HG03520 (cell line): ENCODE data around the gene SEMA5B.

Experiments
- ATAC-seq: cut with Tn5 transposase; IDR thresholded peaks from one replicate; pipeline ENCODE4 v1.9.1; 2021; ENCODE audit warnings: mild to moderate bottlenecking, moderate library complexity; ENCODE audit not compliant: unreplicated experiment

The SEMA5B gene

DNA sequence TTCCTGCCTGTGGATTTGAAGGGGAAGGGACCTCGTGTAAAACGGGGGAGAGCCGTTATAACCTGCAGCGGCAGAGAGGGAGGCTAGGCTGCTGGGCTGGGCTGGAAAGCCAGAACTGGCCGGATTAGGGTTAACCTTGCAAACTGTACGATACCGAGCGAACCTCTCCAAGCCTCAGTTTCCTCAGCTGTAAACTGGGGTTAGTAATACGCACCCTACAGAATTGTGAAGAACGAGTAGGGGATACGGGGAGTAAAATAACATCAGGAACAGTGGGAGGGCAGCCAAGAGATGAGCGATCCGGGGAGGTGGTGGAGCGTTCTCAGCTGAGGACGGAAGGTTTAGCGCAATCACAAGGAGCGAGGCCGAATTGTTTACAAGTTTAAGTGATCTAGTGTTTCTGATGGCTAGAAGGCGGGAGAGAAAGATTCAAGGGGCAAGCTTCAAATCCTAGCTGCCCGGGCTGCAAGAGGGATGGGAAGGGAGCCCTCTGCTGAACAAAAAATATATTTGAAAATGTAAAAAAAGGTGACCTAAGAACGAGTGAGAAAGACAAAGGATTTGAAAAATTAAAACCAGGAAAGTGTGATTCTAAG is 768 bp upstream of the SEMA5B start:
- ATAC-seq: no peak

DNA sequence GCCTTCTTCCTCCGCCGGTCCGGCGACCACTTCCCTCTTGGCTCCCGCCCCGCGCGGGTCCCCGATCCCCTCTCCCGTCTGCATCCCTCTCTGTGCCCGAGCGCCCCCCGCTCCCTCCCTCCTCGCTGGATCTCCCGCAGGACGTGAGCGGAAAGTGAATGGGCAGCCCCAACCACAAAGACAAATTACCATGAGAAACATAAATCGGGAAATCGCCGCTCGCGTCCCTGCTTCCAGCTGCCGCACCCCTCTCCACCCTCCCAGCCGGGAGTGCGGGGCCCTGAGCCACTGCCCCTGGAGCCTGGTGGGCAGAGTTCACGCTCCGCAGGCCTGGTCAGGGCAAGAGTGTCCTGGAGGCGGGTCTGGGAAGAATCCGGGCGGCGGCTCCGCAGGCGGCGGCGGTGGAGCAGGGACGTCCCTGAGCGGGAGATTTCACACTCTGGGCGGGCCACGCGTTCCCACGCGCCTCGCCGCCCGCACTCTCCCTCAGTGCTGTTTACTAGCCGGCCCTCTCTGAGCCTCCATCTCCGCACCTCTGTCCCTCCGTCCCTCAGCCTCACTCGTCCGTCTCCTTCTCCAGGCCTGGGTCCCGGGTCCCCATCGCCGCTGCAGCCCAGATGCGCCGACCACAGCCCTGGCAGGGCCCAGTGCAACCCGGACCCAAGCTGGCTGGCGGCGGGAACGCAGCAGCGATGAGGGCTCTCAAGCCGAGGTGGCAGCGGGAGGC is 835 bp downstream of the SEMA5B start:
- ATAC-seq: no peak

DNA sequence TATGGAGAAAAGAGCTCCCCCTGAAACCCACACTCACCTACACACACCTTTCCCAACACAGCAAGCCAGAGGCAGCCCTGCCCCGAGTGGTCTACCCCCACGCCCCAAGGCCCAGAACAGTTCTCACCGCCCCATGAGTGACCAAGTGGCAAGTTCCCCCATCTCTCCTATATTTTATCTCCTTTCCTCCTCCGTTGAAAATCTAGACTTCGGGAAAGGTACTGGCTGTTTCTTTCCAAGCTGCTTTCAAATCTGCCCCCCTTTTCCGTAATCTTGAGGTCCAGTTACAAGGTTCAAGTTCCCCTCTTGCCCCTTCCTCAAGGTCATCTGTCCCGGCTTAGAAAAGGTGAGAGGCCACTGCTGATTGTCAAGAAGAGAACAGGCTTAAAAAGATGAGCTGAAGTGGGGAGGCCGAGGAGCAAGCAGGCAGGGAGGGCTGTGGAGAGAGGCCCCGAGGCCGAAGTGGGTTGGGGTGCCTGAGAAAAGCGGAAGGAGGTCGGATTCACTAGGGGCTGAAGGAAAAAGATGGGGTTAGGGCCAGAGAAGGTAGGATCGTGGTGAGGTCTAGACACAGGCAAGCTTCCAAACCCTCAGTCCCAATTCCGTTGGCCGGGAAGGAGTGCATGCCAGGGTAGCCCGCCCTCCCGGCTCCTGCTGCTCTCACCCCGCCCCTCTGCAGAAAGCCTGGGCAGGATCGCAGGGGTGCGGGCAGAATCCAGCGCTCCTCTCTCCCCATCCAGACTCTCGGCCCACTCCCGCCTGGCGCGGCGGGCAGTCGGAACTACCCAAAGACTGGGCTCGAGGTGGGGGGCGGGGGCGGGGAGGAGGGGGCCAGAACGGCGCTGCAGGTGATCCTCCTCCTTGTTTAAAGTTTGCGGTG is 1.7 kb downstream of the SEMA5B start:
- no peak for ATAC-seq

DNA sequence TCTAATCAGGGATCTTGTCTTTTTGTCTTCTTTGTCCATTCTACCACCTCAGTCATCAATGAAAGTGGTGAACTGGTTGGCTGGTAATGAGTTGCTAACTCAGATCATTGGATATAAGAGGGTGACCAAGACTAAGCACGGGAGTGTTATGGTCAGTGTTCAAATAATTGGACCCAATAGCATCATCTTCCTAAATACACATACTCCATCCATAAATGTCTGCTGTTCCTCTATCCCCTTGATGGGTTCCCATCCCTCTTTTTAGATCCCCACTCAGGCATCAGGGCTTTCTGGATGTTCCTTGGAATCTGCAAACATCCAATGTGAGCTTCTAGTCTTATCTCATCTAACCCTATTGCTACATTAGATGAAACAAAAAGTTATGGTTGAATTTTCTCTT is 3.5 kb downstream of the SEMA5B start:
- ATAC-seq: no peak

DNA sequence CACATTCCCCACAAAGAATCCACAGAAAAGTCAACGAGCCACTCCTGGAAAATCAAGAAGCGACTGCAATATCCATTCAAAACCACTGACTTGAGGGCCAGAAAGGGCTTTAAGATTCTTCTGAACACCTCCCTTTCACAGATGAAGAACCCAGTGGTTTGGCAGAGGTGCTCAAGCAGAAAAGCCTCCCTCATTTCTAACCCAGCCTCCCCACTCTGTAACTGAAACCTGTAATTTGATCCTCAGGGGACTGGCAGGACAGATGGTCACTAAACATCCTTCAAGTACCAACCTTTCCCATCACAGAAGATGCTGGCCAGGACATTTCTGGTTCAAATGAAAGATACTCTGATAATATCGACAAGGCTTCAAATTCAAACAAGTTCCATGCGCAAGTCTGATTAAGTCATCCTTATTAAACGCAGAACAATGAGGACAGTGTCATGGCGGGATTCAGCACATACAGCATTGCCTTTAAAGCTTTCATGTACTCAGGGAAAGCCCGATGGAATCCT is 5.5 kb downstream of the SEMA5B start:
- ATAC-seq: no peak

DNA sequence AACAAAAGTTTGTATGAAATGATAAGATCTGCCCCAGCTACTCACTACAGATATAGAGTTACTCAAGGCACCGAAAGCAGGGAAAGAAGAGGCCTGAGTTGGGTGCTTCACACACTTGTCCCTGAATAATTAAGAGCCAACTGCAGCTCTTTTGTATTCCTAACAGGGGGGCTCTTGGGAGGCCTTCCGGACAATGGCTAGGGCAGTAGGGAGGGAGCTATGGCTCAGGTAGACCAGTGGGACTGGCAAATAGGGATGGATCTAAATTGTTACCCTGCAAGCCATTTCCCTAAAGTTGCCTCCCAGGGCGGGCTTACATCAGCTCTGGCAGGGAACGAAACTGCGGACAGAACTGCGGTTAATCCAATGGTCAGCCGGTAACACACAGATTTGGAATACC is 6.2 kb downstream of the SEMA5B start:
- no peak for ATAC-seq

DNA sequence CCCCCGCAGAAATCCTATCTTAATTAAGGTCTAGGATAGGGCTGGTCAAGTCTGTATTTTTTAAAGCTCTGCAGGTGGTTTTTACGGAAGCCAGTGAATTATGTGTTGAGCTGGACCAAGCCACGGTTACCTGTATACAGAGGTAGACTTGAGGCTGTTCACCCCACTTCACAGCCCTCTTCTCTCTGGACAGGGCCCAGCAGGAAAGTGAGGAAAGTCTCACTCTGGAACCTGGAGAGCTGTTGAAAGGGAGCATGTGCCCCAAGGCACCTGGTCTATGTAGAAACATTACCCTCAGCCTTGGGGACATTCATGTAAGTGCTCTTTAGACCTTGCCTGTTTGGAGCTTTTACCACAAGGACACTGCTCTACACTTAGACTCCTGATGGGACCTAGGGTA is 6.9 kb downstream of the SEMA5B start:
- ATAC-seq: no peak

DNA sequence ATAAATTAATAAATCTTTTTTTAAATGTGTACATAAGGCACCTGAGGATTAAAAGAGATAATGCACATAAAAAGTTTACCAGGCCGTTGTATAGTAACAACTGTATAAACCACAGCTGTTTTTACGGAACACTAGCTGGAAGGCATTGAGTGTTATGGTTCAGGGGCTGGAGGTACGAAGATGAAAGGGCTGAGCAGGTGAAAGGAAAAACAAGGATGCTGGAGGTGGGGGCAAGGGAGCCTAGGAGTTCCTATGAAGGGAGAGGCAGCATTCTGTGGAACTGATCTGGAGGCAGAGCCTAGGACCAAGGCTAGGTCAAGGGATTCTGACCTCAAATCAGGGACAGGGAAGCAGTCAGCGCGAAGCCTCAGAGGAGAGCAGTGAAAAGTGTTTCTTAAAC is 8.0 kb downstream of the SEMA5B start:
- no peak for ATAC-seq

DNA sequence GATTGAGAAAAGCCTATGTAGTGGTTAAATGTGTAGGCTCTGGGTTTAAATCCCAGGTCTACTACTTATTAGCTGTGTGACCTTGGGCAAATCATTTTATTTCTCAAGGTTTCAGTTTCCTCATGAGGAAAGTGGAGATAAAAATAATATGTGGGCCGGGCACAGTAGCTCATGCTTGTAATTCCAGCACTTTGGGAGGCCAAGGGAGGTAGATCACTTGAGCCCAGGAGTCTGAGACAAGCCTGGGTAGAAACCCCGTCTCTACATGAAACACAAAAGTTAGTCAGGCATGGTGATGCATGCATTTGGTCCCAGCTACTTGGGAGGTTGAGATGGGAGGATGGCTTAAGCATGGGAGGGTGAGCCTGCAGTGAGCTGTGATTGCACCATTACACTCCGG is 8.4 kb downstream of the SEMA5B start:
- no peak for ATAC-seq

DNA sequence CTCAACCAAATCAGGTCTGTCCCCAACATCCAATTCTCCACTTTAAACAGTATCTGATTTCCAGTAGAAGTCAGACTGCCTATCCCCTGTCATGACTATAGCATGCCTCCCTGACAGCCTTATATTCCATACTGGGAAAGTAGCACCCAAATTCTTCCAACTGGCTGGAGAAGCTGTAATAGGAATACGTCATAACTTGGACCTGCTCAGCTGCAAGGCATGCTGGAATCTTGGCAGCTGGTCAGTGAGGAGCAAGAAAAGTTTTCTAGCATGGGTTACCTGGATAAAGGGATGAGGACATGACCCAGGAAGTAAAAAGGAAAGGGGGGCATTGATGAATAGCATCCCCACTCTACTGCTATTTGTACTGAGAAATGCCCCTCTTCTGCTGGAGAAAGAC is 8.9 kb downstream of the SEMA5B start:
- ATAC-seq: no peak

DNA sequence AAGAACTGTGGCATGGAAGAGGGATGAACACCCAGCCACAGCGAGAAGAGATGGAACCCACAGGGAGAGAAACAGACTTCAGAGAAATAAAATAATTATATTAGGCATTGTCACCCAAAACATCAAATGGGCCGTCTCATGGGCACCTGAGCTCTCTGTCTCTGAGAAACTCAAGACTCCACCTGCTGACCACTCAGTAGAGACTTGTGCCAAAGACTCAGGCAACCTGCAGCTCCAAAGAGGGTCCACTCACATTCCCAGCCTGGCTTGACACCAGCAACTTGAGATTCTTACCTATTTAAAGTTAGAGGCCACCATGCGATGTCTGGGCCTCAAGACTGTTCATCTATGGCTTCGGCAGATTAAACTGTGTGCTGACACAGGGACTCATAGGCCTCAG is 12.0 kb downstream of the SEMA5B start:
- no peak for ATAC-seq

DNA sequence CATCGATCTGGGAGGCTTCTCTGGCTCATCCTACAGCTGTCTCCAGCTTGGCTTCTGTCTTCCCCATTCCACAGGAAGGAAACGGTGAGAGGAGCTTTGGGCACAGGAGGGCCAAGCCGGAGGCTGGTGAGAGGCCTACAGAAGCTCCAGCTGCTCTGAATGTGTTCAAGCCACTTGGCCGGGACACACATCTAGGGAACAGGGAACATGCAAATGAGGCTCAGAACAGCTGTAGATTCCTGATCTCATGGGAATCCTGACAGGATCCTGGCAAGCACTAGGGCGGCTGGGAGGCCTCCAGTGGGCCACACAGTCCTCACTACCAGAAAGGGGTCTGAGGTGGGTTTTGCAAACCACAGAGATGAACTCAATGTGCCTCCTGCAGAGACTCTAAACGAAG is 13.7 kb downstream of the SEMA5B start:
- ATAC-seq: no peak

DNA sequence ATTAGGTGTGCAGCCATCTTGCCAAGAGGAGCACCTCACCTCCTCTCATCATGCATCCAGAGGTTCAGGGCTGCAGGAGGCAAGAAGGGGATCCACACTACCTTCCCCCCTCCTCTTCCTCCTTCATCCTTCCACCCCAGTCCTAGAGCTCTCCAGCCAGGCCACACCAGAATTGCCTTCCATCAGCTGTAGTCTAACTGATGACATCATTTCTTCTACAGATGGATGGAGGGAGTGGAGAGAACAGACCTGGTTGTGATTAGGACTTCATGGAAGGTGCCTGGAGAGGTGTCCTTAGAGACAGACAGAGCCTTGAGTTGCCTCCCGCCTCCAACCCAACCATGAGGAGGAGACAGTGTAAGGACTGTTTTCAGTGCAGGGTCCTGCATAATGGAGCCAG is 14.9 kb downstream of the SEMA5B start:
- ATAC-seq: no peak

DNA sequence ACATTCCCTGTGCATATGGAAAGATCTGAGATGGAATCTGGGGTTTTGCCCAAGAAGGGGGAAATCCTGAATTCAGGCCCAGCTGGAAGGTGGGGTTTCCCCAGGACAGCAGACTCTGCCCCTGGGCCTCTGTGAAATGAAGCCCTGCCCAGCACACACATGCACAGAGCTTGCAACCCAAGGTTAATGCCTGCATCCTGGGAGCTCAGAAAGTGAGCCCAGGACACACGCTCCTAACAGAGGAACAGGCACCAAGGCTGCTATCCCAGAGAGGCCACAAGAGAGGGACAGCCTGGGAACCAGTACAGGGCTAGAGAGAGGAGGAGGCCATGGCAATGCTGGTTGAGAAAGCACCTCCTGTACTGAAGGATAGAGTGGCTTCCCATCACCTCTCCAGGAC is 16.1 kb downstream of the SEMA5B start:
- no peak for ATAC-seq

DNA sequence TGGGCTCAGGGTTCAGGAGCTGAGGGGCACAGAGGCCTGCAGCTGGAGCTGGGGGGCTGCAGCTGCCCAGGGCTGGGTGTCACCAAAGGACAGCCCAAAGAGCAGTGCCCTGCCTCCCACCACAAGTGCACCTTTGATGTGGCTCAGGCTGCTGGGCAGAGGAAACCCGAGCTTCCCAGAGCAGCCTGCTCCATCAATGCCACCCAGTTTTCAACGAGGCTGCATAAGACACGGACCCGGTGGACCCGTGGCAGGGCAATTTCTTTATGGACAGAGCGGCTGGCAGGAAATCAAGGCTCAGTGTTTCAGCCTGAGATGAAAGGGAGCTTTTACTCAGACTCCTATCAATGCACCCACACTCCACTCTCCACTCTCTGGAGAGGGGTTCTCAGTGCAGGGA is 18.7 kb downstream of the SEMA5B start:
- ATAC-seq: no peak

DNA sequence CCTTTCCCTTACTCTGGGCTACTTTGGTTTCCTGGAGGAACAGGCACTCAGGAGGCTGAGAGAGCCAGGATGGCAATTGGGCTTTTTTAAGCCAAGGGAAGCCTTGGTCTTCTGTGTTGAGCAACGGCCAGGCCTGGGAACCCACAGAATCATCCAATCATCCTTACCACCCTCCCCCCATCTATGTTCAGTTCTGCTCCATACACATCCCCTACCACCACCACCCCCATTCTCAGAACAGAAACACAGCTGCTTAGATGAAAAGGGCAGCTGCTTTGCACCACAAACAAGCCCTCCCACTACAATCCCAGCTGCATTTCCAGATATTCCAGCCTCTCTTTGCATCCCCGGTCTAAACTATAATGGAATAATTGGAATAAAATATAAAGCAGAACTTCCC is 21.0 kb downstream of the SEMA5B start:
- ATAC-seq: no peak

DNA sequence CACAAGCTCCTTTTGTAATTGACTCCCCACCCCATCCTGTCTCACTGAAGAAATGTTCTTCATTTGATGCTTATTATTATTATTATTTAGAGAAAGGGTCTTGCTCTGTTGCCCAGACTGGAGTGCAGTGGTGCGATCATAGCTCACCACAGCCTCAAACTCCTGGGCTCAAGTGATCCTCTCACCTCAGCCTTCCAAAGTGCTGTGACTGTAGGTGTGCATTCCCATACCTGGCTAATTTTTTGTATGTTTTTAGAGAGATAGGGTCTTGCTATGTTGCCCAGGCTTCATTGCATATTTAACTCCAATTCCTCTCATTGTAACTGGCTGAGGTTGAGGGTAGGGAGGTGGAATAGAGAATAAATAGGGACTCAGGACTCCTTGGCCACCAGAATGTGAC is 22.3 kb downstream of the SEMA5B start:
- ATAC-seq: no peak

DNA sequence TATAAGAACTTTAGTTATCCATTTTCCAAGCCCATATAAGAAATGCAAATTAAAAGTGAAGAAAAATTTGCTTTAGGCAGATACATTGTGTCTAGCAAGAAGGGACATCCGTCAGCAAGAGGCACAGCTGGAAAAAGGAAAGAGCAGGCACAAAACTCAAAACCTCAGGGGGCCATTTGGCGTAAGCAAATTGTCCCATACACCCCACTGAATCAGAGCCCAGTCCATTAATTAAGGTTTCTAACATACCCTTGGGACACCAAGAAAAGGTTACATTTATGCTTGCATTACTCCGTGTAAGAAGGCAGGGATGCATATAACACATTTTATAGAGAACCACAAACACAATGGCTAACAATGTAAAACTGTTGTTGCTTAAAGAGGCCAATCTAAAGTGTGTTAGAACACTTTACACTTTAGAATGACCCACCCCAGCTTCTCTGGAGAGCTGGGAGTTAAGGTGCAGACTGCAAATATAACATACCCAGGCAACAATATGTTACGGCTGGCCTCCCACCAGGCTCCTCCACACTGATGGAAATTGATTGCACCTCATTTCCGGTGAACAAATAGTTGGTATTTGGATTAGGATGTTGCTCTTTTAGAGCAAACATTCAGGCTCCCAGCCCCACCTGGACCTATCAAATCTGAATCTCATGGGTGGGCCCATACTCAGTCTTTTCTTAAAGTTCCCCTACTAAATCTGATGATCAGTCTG is 23.2 kb downstream of the SEMA5B start:
- ATAC-seq: no peak

DNA sequence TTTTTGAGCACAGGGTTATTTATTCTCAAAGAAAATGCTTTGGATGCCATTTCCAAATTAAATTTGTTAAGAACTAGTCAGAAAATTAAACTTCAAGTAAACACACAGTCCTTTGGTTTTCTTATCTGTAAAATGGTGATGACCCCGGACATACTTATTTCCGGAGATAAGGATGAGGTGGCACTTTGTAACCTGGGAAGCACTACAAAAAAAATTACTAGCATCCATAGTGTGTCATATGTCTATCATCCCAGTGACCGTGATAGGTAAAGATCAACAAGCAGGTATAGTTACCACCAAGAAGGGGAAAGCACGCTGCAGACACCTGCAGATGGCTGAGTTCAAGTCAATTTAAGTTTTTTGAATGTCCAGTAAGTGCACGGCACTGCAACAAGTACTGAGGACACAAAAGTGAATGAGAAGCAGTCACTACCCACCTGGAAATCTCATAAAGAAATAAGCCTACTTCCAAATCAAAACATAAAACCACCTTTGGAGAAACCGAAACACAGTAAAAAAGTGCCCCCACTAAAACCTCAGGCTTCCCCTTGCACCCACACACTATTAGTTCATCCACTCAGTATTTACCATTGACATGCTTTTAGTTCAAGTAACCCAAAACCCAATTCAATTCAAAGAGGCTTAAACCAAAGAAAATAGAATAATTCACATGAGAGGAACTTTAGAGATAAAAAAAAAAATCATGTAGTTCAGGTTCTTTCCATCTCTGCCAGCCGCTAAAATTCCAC is 24.6 kb downstream of the SEMA5B start:
- no peak for ATAC-seq

DNA sequence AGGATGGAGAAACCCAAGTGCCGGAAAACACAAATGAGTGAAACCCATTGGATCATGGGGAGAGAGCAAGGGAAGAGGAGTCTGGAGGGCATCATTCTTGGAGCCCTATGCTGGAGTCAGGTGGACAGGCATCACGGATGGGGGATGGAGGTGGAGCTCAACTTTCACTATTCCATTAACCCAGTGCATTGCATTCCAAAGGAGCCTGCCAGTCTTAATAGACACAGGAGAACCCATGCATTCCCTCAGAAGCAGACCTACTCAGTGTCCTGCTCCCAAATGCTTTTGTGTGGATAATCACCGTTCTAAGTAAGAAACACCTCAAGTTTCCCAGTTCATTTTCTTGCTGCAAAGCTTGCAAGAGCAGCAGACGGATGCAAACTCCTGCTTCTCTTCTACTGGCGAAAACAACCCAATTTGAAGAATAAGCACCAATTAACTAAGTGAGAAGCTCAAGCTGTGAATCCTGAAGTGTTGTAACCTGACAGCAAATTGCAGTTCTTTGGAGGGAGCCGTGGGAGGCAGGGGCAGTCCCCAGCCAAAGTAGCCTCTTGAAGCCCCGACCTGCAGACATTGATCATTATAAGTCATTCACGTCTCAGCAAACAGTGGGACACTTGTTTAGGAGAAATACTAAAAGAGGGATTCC is 25.3 kb downstream of the SEMA5B start:
- ATAC-seq: no peak
